ENCODE data around the gene ASF1A.

The ASF1A gene

DNA sequence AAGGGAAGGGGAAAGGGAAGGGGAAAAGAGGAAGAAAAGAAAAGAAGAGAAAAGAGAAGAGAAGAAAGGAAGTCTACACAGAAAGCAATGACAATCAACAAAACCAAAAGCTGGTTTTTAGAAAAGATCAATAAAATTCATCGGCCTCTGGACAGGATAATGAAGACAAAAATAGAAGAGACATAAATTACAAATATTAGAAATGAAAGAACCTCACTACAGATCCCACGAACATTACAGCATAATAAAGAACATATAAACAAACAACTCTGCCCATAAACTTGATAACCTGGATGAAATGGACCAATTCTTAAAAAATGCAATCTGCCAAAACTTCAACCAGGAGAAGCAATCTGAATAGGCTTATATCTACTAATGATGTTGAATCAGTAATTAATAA, 20.7 kb upstream of the ASF1A start:
- Histone ChIP-seq H3K9ac (ENCODE audit: low read length) (no peak overlapping the region), H3K27ac (ENCODE audit: low read depth, low read length) (no peak overlapping the region), H3K4me2 (ENCODE audit: low read depth, low read length, poor library complexity, severe bottlenecking) (no peak overlapping the region), H3F3A (ENCODE audit: insufficient read depth) (no peaks in the 10 kb centered on the region), H3K79me2 (ENCODE audit: insufficient read depth, low read length) (peaks cover 10% of the 10 kb centered on the region; the same call in 1 of the 2 replicates), H3K27me3 (ENCODE audit: low read length) (no peaks in the 10 kb centered on the region), H3K36me3 (ENCODE audit: low read length) (no peaks in the 10 kb centered on the region), H3K9me2 (replicated peaks; ENCODE audit: insufficient read depth, low read length) (no peaks in the 10 kb centered on the region), H4K20me1 (ENCODE audit: low read depth, low read length) (no peaks in the 10 kb centered on the region), H3K9me3 (ENCODE audit: insufficient read depth, low read length) (no peaks in the 10 kb centered on the region), H3K4me3 (ENCODE audit: insufficient read depth, low read length, poor library complexity, severe bottlenecking) (no peak overlapping the region), H2AFZ (ENCODE audit: low read depth, low read length, severe bottlenecking) (no peak overlapping the region)
- TF ChIP-seq EZH2phosphoT487 (conservative IDR thresholded peaks at IDR 0.05; ENCODE audit: low read length), result no peak
- TF ChIP-seq, protein P1, sequence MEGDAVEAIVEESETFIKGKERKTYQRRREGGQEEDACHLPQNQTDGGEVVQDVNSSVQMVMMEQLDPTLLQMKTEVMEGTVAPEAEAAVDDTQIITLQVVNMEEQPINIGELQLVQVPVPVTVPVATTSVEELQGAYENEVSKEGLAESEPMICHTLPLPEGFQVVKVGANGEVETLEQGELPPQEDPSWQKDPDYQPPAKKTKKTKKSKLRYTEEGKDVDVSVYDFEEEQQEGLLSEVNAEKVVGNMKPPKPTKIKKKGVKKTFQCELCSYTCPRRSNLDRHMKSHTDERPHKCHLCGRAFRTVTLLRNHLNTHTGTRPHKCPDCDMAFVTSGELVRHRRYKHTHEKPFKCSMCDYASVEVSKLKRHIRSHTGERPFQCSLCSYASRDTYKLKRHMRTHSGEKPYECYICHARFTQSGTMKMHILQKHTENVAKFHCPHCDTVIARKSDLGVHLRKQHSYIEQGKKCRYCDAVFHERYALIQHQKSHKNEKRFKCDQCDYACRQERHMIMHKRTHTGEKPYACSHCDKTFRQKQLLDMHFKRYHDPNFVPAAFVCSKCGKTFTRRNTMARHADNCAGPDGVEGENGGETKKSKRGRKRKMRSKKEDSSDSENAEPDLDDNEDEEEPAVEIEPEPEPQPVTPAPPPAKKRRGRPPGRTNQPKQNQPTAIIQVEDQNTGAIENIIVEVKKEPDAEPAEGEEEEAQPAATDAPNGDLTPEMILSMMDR (IDR thresholded peaks at IDR 0.05; ENCODE audit: insufficient read depth, low read length, poor library complexity, severe bottlenecking), result no peak

DNA sequence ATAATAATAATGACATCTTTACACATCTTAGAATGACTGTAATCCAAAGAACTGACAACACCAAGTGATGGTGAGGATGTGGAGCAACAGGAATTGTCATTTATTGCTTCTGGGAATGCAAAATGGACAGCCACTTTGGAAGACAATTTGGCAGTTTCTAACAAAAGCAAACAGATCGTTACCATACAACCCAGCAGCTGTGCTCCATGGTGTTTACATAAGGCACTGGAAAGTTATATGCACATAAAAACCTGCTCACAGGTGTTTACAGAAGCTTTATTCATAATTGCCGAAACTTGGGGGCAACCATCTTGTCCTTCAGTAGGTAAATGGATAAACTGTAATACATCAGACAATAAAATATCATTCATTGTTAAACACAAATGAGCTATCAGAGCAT, 18.3 kb upstream of the ASF1A start:
- no peaks in the 10 kb centered on the region for H3K9me2 ChIP-seq (replicated peaks; ENCODE audit: insufficient read depth, low read length)
- no peaks in the 10 kb centered on the region for H3K9me3 ChIP-seq (ENCODE audit: insufficient read depth, low read length)
- no peaks in the 10 kb centered on the region for H4K20me1 ChIP-seq (ENCODE audit: low read depth, low read length)
- TF ChIP-seq, protein P1 (IDR thresholded peaks at IDR 0.05; ENCODE audit: insufficient read depth, low read length, poor library complexity, severe bottlenecking), result no peak
- no peak for TF ChIP-seq EZH2phosphoT487 (conservative IDR thresholded peaks at IDR 0.05; ENCODE audit: low read length)
- no peak overlapping the region for H3K9ac ChIP-seq (ENCODE audit: low read length)
- no peaks in the 10 kb centered on the region for H3K27me3 ChIP-seq (ENCODE audit: low read length)
- H3K36me3 ChIP-seq (ENCODE audit: low read length), result no peaks in the 10 kb centered on the region
- H3K4me2 ChIP-seq (ENCODE audit: low read depth, low read length, poor library complexity, severe bottlenecking), result no peak overlapping the region
- H2AFZ ChIP-seq (ENCODE audit: low read depth, low read length, severe bottlenecking), result no peak overlapping the region
- H3K27ac ChIP-seq (ENCODE audit: low read depth, low read length), result no peak overlapping the region
- 0 out of 2 replicates have a peak, but pooled peaks cover 6% of the 10 kb centered on the region for H3K79me2 ChIP-seq (ENCODE audit: insufficient read depth, low read length)
- H3F3A ChIP-seq (ENCODE audit: insufficient read depth), result no peaks in the 10 kb centered on the region
- no peak overlapping the region for H3K4me3 ChIP-seq (ENCODE audit: insufficient read depth, low read length, poor library complexity, severe bottlenecking)

DNA sequence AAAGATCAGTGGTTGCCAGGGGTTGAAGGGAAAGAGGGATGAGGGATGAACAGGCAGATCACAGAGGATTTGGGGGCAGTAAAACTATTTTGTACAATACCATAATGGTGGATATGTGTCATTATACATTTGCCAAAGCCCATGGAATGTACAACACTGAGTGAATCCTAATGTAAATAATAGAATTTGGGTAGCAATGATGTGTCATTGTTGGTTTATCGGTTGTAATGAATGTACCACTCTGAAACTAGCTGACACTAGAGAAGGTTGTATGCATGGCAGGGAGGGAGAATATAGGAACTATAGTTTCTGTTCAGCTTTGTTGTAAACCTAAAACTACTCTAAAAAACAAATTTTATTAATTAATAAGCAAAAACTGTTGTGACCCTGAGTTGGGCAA, 17.8 kb upstream of the ASF1A start:
- Histone ChIP-seq H3K9me3 (ENCODE audit: insufficient read depth, low read length) (no peaks in the 10 kb centered on the region), H2AFZ (ENCODE audit: low read depth, low read length, severe bottlenecking) (no peak overlapping the region), H3K27ac (ENCODE audit: low read depth, low read length) (no peak overlapping the region), H3K36me3 (ENCODE audit: low read length) (no peaks in the 10 kb centered on the region), H3K4me2 (ENCODE audit: low read depth, low read length, poor library complexity, severe bottlenecking) (no peak overlapping the region), H3K27me3 (ENCODE audit: low read length) (no peaks in the 10 kb centered on the region), H4K20me1 (ENCODE audit: low read depth, low read length) (no peaks in the 10 kb centered on the region), H3K79me2 (ENCODE audit: insufficient read depth, low read length) (0 out of 2 replicates have a peak, but pooled peaks cover 11% of the 10 kb centered on the region), H3K9ac (ENCODE audit: low read length) (no peak overlapping the region), H3K9me2 (replicated peaks; ENCODE audit: insufficient read depth, low read length) (no peaks in the 10 kb centered on the region), H3F3A (ENCODE audit: insufficient read depth) (no peaks in the 10 kb centered on the region), H3K4me3 (ENCODE audit: insufficient read depth, low read length, poor library complexity, severe bottlenecking) (no peak overlapping the region)
- no peak for TF ChIP-seq EZH2phosphoT487 (conservative IDR thresholded peaks at IDR 0.05; ENCODE audit: low read length)
- TF ChIP-seq, protein P1 (IDR thresholded peaks at IDR 0.05; ENCODE audit: insufficient read depth, low read length, poor library complexity, severe bottlenecking), result no peak

Measured in SU-DHL-6 (cell line).